Activated naive CD4-positive, alpha-beta T cell treated with anti-CD3 and anti-CD28 coated beads, Interleukin-2, amount 10 ng/mL, durations not matched to agents 7 days and 5 days (primary cell): ENCODE measurements around the gene CIAO3.

Source experiments
- CTCF ChIA-PET: fragments of 350-600 bp; sonication (Branson Sonifier 250); formaldehyde crosslinking; loops from one replicate; lab custom pipeline; 2021; ENCODE audit warnings: antibody characterized with exemption; lab: Charles Lee
- DNase-seq: peaks from one replicate; pipeline ENCODE4 v3.0.0-alpha.2; 2020
- H3K27ac Mint-ChIP-seq: one replicate; pipeline ENCODE4 v1.8.0; 2021; ENCODE audit warnings: mild to moderate bottlenecking, moderate library complexity, mixed read lengths
- H3K27me3 Mint-ChIP-seq: one replicate; pipeline ENCODE4 v1.8.0; 2021; ENCODE audit warnings: mild to moderate bottlenecking, mixed read lengths
- H3K36me3 Mint-ChIP-seq: one replicate; pipeline ENCODE4 v1.8.0; 2021; ENCODE audit warnings: mixed read lengths
- H3K4me1 Mint-ChIP-seq: one replicate; pipeline ENCODE4 v1.8.0; 2021; ENCODE audit warnings: mixed read lengths
- H3K4me3 Mint-ChIP-seq: one replicate; pipeline ENCODE4 v1.8.0; 2021; ENCODE audit warnings: mild to moderate bottlenecking, moderate library complexity, mixed read lengths
- H3K9me3 Mint-ChIP-seq: one replicate; pipeline ENCODE4 v1.8.0; 2021; ENCODE audit warnings: mixed read lengths

CIAO3 gene

GRCh38 chr16:741986-742629, 1.3 kb upstream of the CIAO3 start:
- Mint-ChIP-seq H3K27me3 (no peaks in the 10 kb centered on the region), H3K9me3 (no peaks in the 10 kb centered on the region), H3K4me1 (peaks cover 16% of the 10 kb centered on the region), H3K36me3 (peaks cover 5% of the 10 kb centered on the region), H3K4me3 (peak overlapping the region; percentile 71), H3K27ac (no peak overlapping the region)
- CTCF ChIA-PET = interaction anchor here (0.7 to 2.3 kb wide), 4 partner anchors 12 to 75 kb away, joined by 3 to 9 read pairs (median 4); partner anchors contain the start of gene RHOT2
- no peak for DNase-seq

- CTCF ChIA-PET = interaction anchor here (1.0 to 2.0 kb wide), 5 partner anchors 8 to 28 kb away, joined by 3 to 11 read pairs (median 4); no protein-coding TSS in a partner anchor
- H3K4me3 Mint-ChIP-seq = peak overlapping the region; percentile 79
- DNase-seq = peak; percentile 28
- peaks cover 8% of the 10 kb centered on the region for H3K36me3 Mint-ChIP-seq
- peak overlapping the region; percentile 65 for H3K27ac Mint-ChIP-seq
- no peaks in the 10 kb centered on the region for H3K9me3 Mint-ChIP-seq
- peaks cover 24% of the 10 kb centered on the region for H3K4me1 Mint-ChIP-seq
- H3K27me3 Mint-ChIP-seq = no peaks in the 10 kb centered on the region
Observed at GRCh38 chr16:740459-740763, 386 bp downstream of the CIAO3 start.

GRCh38 chr16:739560-740458, 988 bp downstream of the CIAO3 start:
- peak overlapping the region; percentile 79 for H3K4me3 Mint-ChIP-seq
- peak overlapping the region; percentile 65 for H3K27ac Mint-ChIP-seq
- peaks cover 10% of the 10 kb centered on the region for H3K36me3 Mint-ChIP-seq
- H3K9me3 Mint-ChIP-seq = no peaks in the 10 kb centered on the region
- CTCF ChIA-PET = interaction anchor here (1.0 to 2.0 kb wide), 4 partner anchors 8 to 27 kb away, joined by 3 to 11 read pairs (median 4); no protein-coding TSS in a partner anchor
- no peaks in the 10 kb centered on the region for H3K27me3 Mint-ChIP-seq
- H3K4me1 Mint-ChIP-seq = peaks cover 28% of the 10 kb centered on the region
- DNase-seq = no peak

DNA sequence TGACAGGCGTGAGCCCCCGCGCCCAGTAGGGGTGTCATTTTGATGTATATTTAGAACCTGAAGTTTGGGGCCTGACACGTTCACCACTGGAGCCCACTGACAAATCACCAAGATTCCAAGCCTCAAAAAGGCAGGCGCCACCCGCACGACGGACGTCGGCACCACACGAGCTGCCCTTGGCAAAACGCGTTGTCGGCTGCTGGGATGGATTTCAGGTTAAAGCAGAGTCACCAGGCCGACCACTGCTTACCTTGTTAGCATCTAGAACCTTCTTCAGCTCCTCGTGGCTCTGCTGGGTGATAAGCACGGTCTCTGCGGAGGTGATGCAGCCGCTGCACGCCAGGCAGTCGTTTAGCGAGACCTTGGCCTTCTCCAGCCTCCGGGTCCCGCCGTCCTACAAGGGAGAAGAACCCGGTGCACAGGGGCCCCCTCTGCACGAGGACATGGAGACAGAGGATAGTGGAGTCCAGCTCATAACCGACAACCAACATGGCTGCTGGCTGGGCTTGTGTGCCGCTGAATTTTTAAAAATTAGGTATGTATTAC, 3.8 kb downstream of the CIAO3 start:
- Mint-ChIP-seq H3K9me3 (no peaks in the 10 kb centered on the region), H3K4me1 (peaks cover 28% of the 10 kb centered on the region), H3K4me3 (no peak overlapping the region), H3K27ac (no peak overlapping the region), H3K36me3 (peaks cover 14% of the 10 kb centered on the region), H3K27me3 (no peaks in the 10 kb centered on the region)
- CTCF ChIA-PET = interaction anchor here (1.4 to 1.5 kb wide), 3 partner anchors 11 to 16 kb away, joined by 3 to 4 read pairs (median 3); partner anchors contain the start of genes ANTKMT and CCDC78
- no peak for DNase-seq

DNA sequence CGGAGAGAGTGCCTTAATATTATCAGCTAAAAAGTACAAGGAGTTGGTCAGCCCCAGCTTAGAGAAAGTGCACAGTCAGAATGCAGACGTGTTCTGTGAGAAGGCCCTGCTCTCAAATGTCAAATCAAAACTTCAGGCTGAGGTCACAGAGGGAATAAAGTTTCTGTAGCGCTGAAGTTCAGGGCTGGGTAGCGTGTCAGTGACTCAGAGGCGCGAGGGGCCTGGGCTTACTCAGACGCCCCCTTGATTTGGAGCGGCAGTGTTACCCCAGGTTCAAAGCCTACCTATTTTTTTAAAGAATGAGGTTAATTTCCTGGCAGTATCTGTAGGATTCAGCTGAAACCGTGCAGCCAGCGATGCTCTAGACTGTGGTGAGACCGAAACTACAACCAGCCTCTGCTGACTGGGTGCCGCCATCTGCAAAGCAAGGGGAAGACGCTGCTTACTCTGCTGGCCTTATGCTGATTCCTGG, 4.8 kb downstream of the CIAO3 start:
- no peaks in the 10 kb centered on the region for H3K9me3 Mint-ChIP-seq
- DNase-seq = peak; percentile 48
- H3K27ac Mint-ChIP-seq = peak overlapping the region; percentile 24
- no peak overlapping the region for H3K4me3 Mint-ChIP-seq
- H3K27me3 Mint-ChIP-seq = no peaks in the 10 kb centered on the region
- CTCF ChIA-PET = interaction anchor here (1.0 to 1.7 kb wide), 7 partner anchors 9 to 23 kb away, joined by 3 to 10 read pairs (median 3); partner anchors contain the start of genes ANTKMT, CCDC78 and METRN
- H3K36me3 Mint-ChIP-seq = peaks cover 14% of the 10 kb centered on the region
- H3K4me1 Mint-ChIP-seq = peaks cover 28% of the 10 kb centered on the region

DNA sequence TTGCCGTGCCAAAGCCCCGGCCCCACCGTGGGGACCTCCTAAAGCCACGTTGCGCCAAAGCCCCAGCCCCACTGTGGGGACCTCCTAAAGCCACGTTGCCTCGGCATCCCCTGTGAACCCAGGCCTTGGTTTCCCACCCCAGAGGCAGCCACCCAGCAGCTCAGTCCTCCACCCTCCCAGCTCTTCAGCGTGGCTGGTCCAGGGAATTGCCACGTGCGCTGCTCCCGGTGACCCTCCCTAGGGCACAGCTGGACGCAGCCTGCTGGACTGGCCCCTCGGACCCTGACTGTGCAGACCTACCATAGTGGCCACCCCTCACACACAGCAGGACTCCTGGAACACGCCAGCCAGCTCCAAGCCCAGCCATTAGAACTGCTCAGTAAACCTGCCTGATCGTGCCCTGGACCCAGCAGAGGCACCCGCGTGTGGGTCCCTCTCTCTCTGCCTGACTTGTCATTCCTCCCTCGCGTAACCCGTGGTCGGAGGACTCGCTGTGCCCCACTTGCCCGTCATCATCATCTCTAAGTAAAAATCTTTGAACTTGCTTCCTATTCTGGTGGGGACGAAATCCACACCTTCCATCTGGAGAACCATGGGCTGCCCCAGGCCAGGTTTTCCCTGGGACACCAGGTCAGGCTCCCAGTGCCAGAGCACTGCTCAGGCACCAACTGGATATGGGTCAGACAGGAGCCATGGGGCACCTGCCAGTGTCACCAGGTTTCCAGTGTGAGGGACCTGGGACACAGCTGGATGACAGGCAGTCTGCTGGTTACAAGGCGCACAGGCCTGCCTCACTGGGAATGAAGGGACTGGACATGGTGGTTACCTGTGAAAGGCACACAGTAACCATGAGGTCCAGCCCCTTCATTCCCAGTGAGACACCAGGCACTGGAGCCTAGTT, 5.6 kb downstream of the CIAO3 start:
- Mint-ChIP-seq H3K4me3 (no peak overlapping the region), H3K36me3 (peaks cover 14% of the 10 kb centered on the region), H3K27me3 (no peaks in the 10 kb centered on the region), H3K4me1 (peaks cover 28% of the 10 kb centered on the region), H3K27ac (no peak overlapping the region), H3K9me3 (no peaks in the 10 kb centered on the region)
- CTCF ChIA-PET = interaction anchor here (1.0 to 1.7 kb wide), 6 partner anchors 9 to 22 kb away, joined by 3 to 10 read pairs (median 4); partner anchors contain the start of genes ANTKMT, CCDC78 and METRN
- DNase-seq = no peak

DNA sequence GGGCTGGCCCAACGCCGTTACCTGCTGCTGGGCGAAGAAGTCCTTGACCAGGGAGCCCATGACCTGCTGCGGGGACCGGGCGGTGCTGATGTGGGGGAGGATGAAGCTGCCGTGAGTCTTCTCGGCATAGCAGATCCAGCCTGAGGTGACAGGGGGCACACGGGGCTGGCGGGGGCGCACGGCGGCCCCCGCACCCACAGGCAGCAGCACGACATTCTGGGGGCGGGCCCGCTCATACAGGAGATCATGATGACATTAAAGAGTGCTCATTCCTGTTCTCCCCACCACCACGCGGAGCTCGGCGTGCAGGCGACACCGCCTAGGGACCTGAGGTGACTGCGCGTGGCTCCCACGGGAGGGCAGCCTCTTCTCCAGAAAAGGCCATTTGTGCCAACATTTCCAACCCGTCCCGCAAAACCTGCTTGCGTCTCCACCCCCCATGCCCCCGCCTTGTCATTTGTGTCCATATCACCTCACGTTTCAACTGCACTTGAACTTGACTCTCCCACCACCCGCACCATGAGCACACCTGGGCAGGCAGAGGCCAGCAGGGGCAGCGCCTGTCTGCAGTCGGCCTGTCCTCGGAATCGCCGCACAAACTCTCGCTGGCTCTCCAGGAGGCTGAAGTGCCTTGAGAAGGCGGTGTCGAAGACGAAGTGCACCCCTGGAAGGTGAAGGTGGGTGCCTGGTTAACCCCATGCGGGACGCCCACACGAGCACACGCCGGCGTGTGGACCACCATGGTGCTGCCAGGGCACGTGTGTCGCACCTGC, 6.4 kb downstream of the CIAO3 start:
- H3K9me3 Mint-ChIP-seq = no peaks in the 10 kb centered on the region
- peaks cover 14% of the 10 kb centered on the region for H3K36me3 Mint-ChIP-seq
- H3K4me3 Mint-ChIP-seq = no peak overlapping the region
- no peaks in the 10 kb centered on the region for H3K27me3 Mint-ChIP-seq
- H3K27ac Mint-ChIP-seq = no peak overlapping the region
- CTCF ChIA-PET = interaction anchor here (0.5 to 1.0 kb wide), 2 partner anchors 13 to 147 kb away, joined by 3 read pairs; no protein-coding TSS in a partner anchor
- H3K4me1 Mint-ChIP-seq = peaks cover 22% of the 10 kb centered on the region
- no peak for DNase-seq

DNA sequence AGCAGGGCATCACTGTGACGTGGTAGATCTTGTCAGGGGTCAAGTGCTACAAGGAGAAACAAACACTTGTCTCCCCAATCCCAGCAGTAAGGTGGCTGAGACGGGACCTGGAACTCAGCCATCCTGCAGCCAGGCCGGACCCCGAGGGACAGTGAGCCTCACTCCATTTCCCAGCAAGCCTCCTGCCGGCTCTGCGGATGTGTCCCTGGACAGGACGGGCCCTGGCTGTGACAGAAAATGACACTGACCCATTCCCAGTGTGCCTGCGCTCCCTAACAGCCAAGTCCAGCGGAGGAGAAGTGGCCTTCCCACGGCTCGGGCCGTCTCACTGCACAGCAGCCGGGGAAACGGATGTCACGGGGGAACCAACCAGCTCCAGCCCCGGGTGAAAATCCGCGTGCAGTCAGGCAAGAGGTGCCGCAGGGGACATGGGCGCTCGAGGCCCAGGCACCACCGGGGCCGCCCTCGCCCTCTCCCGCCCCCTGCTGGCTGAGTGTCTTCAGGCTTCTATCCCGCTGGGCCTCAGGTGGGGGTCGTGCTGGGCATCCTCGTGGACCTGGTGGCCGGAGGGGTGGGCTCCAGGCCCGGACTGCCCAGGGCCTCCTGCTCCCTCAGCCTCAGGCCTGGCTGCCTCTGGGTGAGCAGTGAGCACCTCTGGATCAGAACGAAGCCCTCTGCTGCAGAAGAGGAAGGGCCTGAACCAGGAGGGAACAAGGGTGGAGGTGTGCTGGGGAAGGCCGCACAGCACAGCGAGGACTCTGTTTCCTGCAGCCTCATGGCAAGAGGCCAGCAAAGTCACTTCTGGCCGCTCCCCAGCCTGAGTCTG, 7.2 kb downstream of the CIAO3 start:
- no peaks in the 10 kb centered on the region for H3K27me3 Mint-ChIP-seq
- CTCF ChIA-PET = interaction anchor here (0.5 to 2.2 kb wide), 3 partner anchors 12 to 146 kb away, joined by 3 to 7 read pairs (median 3); no protein-coding TSS in a partner anchor
- H3K4me1 Mint-ChIP-seq = peaks cover 18% of the 10 kb centered on the region
- peak; percentile 58 for DNase-seq
- peaks cover 14% of the 10 kb centered on the region for H3K36me3 Mint-ChIP-seq
- no peak overlapping the region for H3K4me3 Mint-ChIP-seq
- H3K27ac Mint-ChIP-seq = no peak overlapping the region
- H3K9me3 Mint-ChIP-seq = no peaks in the 10 kb centered on the region

- CTCF ChIA-PET = interaction anchor here (1.0 to 2.3 kb wide), 4 partner anchors 8 to 20 kb away, joined by 3 to 11 read pairs (median 6); partner anchors contain the start of gene CIAO3
- Mint-ChIP-seq H3K4me1 (peaks cover 16% of the 10 kb centered on the region), H3K27me3 (no peaks in the 10 kb centered on the region), H3K9me3 (no peaks in the 10 kb centered on the region), H3K4me3 (no peak overlapping the region), H3K27ac (no peak overlapping the region), H3K36me3 (peaks cover 12% of the 10 kb centered on the region)
- no peak for DNase-seq
Observed at GRCh38 chr16:732936-733335, 7.9 kb downstream of the CIAO3 start.

- peaks cover 9% of the 10 kb centered on the region for H3K36me3 Mint-ChIP-seq
- no peak overlapping the region for H3K27ac Mint-ChIP-seq
- CTCF ChIA-PET = interaction anchor here (1.1 to 2.3 kb wide), 3 partner anchors 8 to 20 kb away, joined by 4 to 11 read pairs (median 7); partner anchors contain the start of gene CIAO3
- peaks cover 12% of the 10 kb centered on the region for H3K4me1 Mint-ChIP-seq
- no peak overlapping the region for H3K4me3 Mint-ChIP-seq
- DNase-seq = no peak
- no peaks in the 10 kb centered on the region for H3K9me3 Mint-ChIP-seq
- H3K27me3 Mint-ChIP-seq = no peaks in the 10 kb centered on the region
Observed at GRCh38 chr16:732332-732731, 8.5 kb downstream of the CIAO3 start.

GRCh38 chr16:730666-731509, 9.9 kb downstream of the CIAO3 start:
- DNase-seq = no peak
- no peak overlapping the region for H3K4me3 Mint-ChIP-seq
- H3K27me3 Mint-ChIP-seq = peaks cover 10% of the 10 kb centered on the region
- H3K4me1 Mint-ChIP-seq = peaks cover 10% of the 10 kb centered on the region
- no peaks in the 10 kb centered on the region for H3K9me3 Mint-ChIP-seq
- H3K36me3 Mint-ChIP-seq = peaks cover 6% of the 10 kb centered on the region
- no peak overlapping the region for H3K27ac Mint-ChIP-seq
- CTCF ChIA-PET = interaction anchor here (1.6 to 2.3 kb wide), 2 partner anchors 10 to 18 kb away, joined by 4 to 11 read pairs; partner anchors contain the start of gene CIAO3
